Esophagus squamous epithelium (tissue), 5 donors: Measurements from ENCODE around the gene RBFOX2. TPM values are rescaled to one million over a fixed set of nuclear protein-coding genes. Genes with fewer than 3 reads are reported as not detected.

Experiments used
- DNase-seq: peaks from one replicate; lab custom pipeline; 2025; lab: John Stamatoyannopoulos, UW
- H3K27ac ChIP-seq, 4 donors: fragments of 200-600 bp; sonication (generic); one replicate each; pipeline ENCODE4 v1.5.1; 2016 to 2019; ENCODE audit warnings: mild to moderate bottlenecking in 1 of 4
- H3K27me3 ChIP-seq, 4 donors: fragments of 200-600 bp; sonication (generic); 1 replicate in 3 of 4; 2 replicates in 1 of 4; pipeline versions ENCODE4 v1.5.1 to v1.6.0; 2017 to 2021; ENCODE audit warnings: antibody characterized with exemption in 1 of 4
- H3K36me3 ChIP-seq, 3 donors: fragments of 200-600 bp; sonication (generic); one replicate each; pipeline ENCODE4 v1.5.1; 2016 to 2019
- H3K4me1 ChIP-seq, 3 donors: fragments of 200-600 bp; sonication (generic); one replicate each; pipeline ENCODE4 v1.5.1; 2017 to 2019
- H3K4me3 ChIP-seq, 4 donors: fragments of 200-600 bp; sonication (generic); 1 replicate in 3 of 4; 2 replicates in 1 of 4; pipeline ENCODE4 v1.5.1; 2016 to 2019; ENCODE audit warnings: mild to moderate bottlenecking in 2 of 4, moderate library complexity in 1 of 4
- H3K9me3 ChIP-seq, 3 donors: fragments of 200-600 bp; sonication (generic); one replicate each; pipeline ENCODE4 v1.5.1; 2016 to 2019
- POLR2A ChIP-seq, 4 donors: fragments of 450-650 bp; IDR thresholded peaks; one replicate each; pipeline ENCODE4 v1.6.1; 2017; ENCODE audit warnings: antibody characterized with exemption in 4 of 4, mild to moderate bottlenecking in 4 of 4, moderate library complexity in 3 of 4
- WGBS, 2 donors: methylation state at CpG; one replicate each; pipeline ENCODE4 v1.1.5; 2018; 5-methylcytosine and 5-hydroxymethylcytosine counted together
- intact Hi-C: fragments of 100-400 bp; cut with DNase I; formaldehyde crosslinking; loops from one replicate; pipeline ENCODE4 v1.15.0; 2022
- total RNA-seq, 4 donors: library from RNA; depleted of rRNA; stranded (reverse); fragments of >200 nt; gene quantifications; one replicate each; pipeline ENCODE4 v1.1.0, GENCODE V29; 2016
- TF ChIP-seq, protein P1 (sequence below), 6 experiments: fragments of 450-650 bp in 4 of 6; fragments of 200-600 bp in 2 of 6; sonication (generic) in 2 of 6; IDR thresholded peaks; one replicate each; pipeline ENCODE4 v1.5.1; 2016 to 2019; ENCODE audit warnings: antibody characterized with exemption in 6 of 6, mild to moderate bottlenecking in 4 of 6, moderate library complexity in 4 of 6
- donor health status: DM: yes; HTN: yes; CAD: no.

RBFOX2 gene
- total RNA-seq, 4 donors from 2014 or later = 33.3 to 69.6 (median 46.3) TPM

DNA sequence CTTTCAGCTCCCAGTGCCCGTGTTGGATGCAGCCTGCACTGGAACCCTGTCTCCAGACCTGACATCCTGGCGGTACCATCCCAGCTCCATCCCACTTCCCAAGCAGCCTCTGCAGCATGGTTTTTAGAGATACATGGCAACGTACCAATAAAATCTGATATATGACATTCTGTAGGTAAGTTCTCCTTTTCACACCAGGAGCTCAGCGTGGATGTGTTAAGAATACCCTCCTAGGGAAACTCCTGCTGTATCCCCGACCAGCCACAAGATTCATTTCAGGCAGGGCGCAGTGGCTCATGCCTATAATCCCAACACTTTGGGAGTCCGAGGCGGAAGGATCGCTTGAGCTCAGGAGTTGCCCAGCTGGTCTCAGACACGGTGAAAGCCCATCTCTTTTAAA is 295.6 kb downstream of the RBFOX2 start:
- Histone ChIP-seq H3K4me1 (peaks cover 0 to 20% (median 6%) of the 10 kb centered on the region in 3 donors), H3K27me3 (no peaks in the 10 kb centered on the region), H3K9me3 (no peaks in the 10 kb centered on the region), H3K36me3 (peaks cover 0 to 18% (median 0%) of the 10 kb centered on the region in 3 donors), H3K27ac (no peak overlapping the region), H3K4me3 (no peak overlapping the region)
- no peak for DNase-seq
- intact Hi-C loops = no loop called here
- WGBS, 2 donors = 82 to 87% methylated on average over 9 of the region's 10 CpGs
- TF ChIP-seq, protein P1, sequence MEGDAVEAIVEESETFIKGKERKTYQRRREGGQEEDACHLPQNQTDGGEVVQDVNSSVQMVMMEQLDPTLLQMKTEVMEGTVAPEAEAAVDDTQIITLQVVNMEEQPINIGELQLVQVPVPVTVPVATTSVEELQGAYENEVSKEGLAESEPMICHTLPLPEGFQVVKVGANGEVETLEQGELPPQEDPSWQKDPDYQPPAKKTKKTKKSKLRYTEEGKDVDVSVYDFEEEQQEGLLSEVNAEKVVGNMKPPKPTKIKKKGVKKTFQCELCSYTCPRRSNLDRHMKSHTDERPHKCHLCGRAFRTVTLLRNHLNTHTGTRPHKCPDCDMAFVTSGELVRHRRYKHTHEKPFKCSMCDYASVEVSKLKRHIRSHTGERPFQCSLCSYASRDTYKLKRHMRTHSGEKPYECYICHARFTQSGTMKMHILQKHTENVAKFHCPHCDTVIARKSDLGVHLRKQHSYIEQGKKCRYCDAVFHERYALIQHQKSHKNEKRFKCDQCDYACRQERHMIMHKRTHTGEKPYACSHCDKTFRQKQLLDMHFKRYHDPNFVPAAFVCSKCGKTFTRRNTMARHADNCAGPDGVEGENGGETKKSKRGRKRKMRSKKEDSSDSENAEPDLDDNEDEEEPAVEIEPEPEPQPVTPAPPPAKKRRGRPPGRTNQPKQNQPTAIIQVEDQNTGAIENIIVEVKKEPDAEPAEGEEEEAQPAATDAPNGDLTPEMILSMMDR (IDR thresholded peaks at IDR 0.05) = no peak
- TF ChIP-seq POLR2A (IDR thresholded peaks at IDR 0.05) = no peak

- Histone ChIP-seq H3K27me3 (no peaks in the 10 kb centered on the region), H3K36me3 (peaks cover 0 to 10% (median 0%) of the 10 kb centered on the region in 3 donors), H3K4me1 (peaks cover 0 to 20% (median 6%) of the 10 kb centered on the region in 3 donors), H3K9me3 (no peaks in the 10 kb centered on the region), H3K4me3 (no peak overlapping the region), H3K27ac (no peak overlapping the region)
- TF ChIP-seq POLR2A (IDR thresholded peaks at IDR 0.05) = no peak
- TF ChIP-seq, protein P1 (IDR thresholded peaks at IDR 0.05) = no peak
- no peak for DNase-seq
- 90 to 94% methylated on average over 9 of the region's 9 CpGs for WGBS, 2 donors
- intact Hi-C loops = no loop called here
Measured at GRCh38 chr22:35732116-35732515, 296.5 kb downstream of the RBFOX2 start.

- H3K36me3 ChIP-seq = peaks cover 0 to 2% (median 0%) of the 10 kb centered on the region in 3 donors
- H3K27me3 ChIP-seq = no peaks in the 10 kb centered on the region
- intact Hi-C loops = no loop called here
- H3K9me3 ChIP-seq = no peaks in the 10 kb centered on the region
- H3K27ac ChIP-seq = no peak overlapping the region
- no peak overlapping the region for H3K4me3 ChIP-seq
- no peak for DNase-seq
- TF ChIP-seq POLR2A (IDR thresholded peaks at IDR 0.05) = no peak
- TF ChIP-seq, protein P1 (IDR thresholded peaks at IDR 0.05) = no peak
- H3K4me1 ChIP-seq = peaks cover 0 to 20% (median 6%) of the 10 kb centered on the region in 3 donors
- WGBS, 2 donors = 68 to 72% methylated on average over 10 of the region's 10 CpGs
Measured at GRCh38 chr22:35731321-35731720, 297.3 kb downstream of the RBFOX2 start.

GRCh38 chr22:35729309-35729698 is 299.3 kb downstream of the RBFOX2 start:
- H3K4me1 ChIP-seq = peaks cover 0 to 17% (median 6%) of the 10 kb centered on the region in 3 donors
- intact Hi-C loops = no loop called here
- H3K27ac ChIP-seq = no peak overlapping the region
- no peak overlapping the region for H3K4me3 ChIP-seq
- no peak for DNase-seq
- no peak for TF ChIP-seq POLR2A (IDR thresholded peaks at IDR 0.05)
- TF ChIP-seq, protein P1 (IDR thresholded peaks at IDR 0.05) = no peak
- H3K27me3 ChIP-seq = no peaks in the 10 kb centered on the region
- no peaks in the 10 kb centered on the region for H3K36me3 ChIP-seq
- 67 to 100% methylated on average over 2 of the region's 2 CpGs for WGBS, 2 donors
- no peaks in the 10 kb centered on the region for H3K9me3 ChIP-seq

- Histone ChIP-seq H3K27me3 (no peaks in the 10 kb centered on the region), H3K36me3 (no peaks in the 10 kb centered on the region), H3K4me3 (no peak overlapping the region), H3K27ac (no peak overlapping the region), H3K4me1 (peaks cover 0 to 12% (median under 1%) of the 10 kb centered on the region in 3 donors), H3K9me3 (no peaks in the 10 kb centered on the region)
- no peak for DNase-seq
- 57 to 61% methylated on average over 8 of the region's 12 CpGs for WGBS, 2 donors
- intact Hi-C loops = no loop called here
- TF ChIP-seq, protein P1 (IDR thresholded peaks at IDR 0.05) = no peak
- TF ChIP-seq POLR2A (IDR thresholded peaks at IDR 0.05) = no peak
Measured at GRCh38 chr22:35728639-35729308, 299.9 kb downstream of the RBFOX2 start.
